HEK293 (cell line): ENCODE measurements around the gene EPHB1.

ENCODE experiments used
- BCL11B ChIP-seq: fragments of 450-650 bp; formaldehyde crosslinking; IDR thresholded peaks from 2 replicates; pipeline ENCODE4 v1.5.1; 2016; ENCODE audit warnings: low read depth, missing biosample characterization, missing genetic modification characterization
- CTCF ChIP-seq: fragments of 450-650 bp; formaldehyde crosslinking; IDR thresholded peaks from 2 replicates; pipeline ENCODE4 v1.5.1; 2016; ENCODE audit warnings: missing biosample characterization, missing genetic modification characterization
- KLF7 ChIP-seq: fragments of 450-650 bp; formaldehyde crosslinking; IDR thresholded peaks from 2 replicates; pipeline ENCODE4 v1.5.1; 2016; ENCODE audit warnings: missing biosample characterization, missing genetic modification characterization, borderline replicate concordance
- PRDM1 ChIP-seq: fragments of 450-650 bp; formaldehyde crosslinking; IDR thresholded peaks from 2 replicates; pipeline ENCODE4; 2016; ENCODE audit warnings: missing biosample characterization, missing genetic modification characterization
- TSHZ1 ChIP-seq: fragments of 450-650 bp; formaldehyde crosslinking; IDR thresholded peaks from 2 replicates; pipeline ENCODE4 v1.5.1; 2016; ENCODE audit warnings: missing biosample characterization, missing genetic modification characterization, borderline replicate concordance
- ZNF121 ChIP-seq: fragments of 450-650 bp; formaldehyde crosslinking; IDR thresholded peaks from 2 replicates; pipeline ENCODE4 v1.5.1; 2016; ENCODE audit warnings: missing biosample characterization, missing genetic modification characterization
- ZNF138 ChIP-seq: fragments of 450-650 bp; formaldehyde crosslinking; IDR thresholded peaks from 2 replicates; pipeline ENCODE4 v1.5.1; 2016; ENCODE audit warnings: missing biosample characterization, missing genetic modification characterization, borderline replicate concordance
- ZNF26 ChIP-seq: fragments of 450-650 bp; formaldehyde crosslinking; IDR thresholded peaks from 2 replicates; pipeline ENCODE4 v1.5.1; 2016; ENCODE audit warnings: missing biosample characterization, missing genetic modification characterization
- ZNF416 ChIP-seq: fragments of 450-650 bp; formaldehyde crosslinking; IDR thresholded peaks from 2 replicates; pipeline ENCODE4 v1.5.1; 2016; ENCODE audit warnings: missing biosample characterization, missing genetic modification characterization
- ZNF791 ChIP-seq: fragments of 450-650 bp; formaldehyde crosslinking; IDR thresholded peaks from 2 replicates; pipeline ENCODE4 v1.5.1; 2016; ENCODE audit warnings: missing biosample characterization, missing genetic modification characterization

- TF ChIP-seq PRDM1, result no peak
- TF ChIP-seq CTCF (tag by site-specific recombination), result no peak
- no peak for TF ChIP-seq ZNF121
- TF ChIP-seq ZNF416 (tag by site-specific recombination), result no peak
- no peak for TF ChIP-seq KLF7 (tag by site-specific recombination)
- TF ChIP-seq ZNF791 (tag by site-specific recombination), result no peak
- TF ChIP-seq ZNF138 (tag by site-specific recombination), result no peak
- no peak for TF ChIP-seq TSHZ1 (tag by site-specific recombination)
- TF ChIP-seq ZNF26 (tag by site-specific recombination), result no peak
- TF ChIP-seq BCL11B (tag by site-specific recombination), result no peak
Measured at GRCh38 chr3:135224815-135225362, 429.8 kb downstream of the EPHB1 start.
